Measurements from ENCODE around the gene LRP8.

DNA sequence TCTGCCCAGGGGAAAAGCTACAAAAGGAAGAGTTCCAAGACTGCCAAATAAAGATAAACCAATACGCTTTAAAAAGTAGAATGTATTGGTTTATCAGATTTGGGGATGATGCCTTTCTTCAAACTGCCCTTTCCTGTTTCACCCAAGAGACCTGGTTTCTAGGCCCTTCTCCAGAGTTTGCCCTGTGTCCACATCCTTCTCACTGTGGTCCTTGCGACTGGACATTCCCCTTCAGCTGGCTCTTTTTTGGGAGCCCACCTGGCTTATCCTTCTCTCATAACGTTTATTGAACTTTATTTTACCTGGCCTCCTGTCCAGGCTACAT lies 106.9 kb downstream of the LRP8 start:
- TF ChIP-seq, protein P1, sequence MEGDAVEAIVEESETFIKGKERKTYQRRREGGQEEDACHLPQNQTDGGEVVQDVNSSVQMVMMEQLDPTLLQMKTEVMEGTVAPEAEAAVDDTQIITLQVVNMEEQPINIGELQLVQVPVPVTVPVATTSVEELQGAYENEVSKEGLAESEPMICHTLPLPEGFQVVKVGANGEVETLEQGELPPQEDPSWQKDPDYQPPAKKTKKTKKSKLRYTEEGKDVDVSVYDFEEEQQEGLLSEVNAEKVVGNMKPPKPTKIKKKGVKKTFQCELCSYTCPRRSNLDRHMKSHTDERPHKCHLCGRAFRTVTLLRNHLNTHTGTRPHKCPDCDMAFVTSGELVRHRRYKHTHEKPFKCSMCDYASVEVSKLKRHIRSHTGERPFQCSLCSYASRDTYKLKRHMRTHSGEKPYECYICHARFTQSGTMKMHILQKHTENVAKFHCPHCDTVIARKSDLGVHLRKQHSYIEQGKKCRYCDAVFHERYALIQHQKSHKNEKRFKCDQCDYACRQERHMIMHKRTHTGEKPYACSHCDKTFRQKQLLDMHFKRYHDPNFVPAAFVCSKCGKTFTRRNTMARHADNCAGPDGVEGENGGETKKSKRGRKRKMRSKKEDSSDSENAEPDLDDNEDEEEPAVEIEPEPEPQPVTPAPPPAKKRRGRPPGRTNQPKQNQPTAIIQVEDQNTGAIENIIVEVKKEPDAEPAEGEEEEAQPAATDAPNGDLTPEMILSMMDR (IDR thresholded peaks at IDR 0.05; ENCODE audit: insufficient read depth, low read length, poor library complexity, severe bottlenecking) = no peak
- no peak for TF ChIP-seq EZH2phosphoT487 (conservative IDR thresholded peaks at IDR 0.05; ENCODE audit: low read length)

Data from SU-DHL-6 (cell line).